ENCODE results near the gene PTK6.

PTK6 gene

GRCh38 chr20:63538204-63539091 is 1.3 kb upstream of the PTK6 start:
- peak; percentile 16 for ATAC-seq
- TF ChIP-seq, protein P1, sequence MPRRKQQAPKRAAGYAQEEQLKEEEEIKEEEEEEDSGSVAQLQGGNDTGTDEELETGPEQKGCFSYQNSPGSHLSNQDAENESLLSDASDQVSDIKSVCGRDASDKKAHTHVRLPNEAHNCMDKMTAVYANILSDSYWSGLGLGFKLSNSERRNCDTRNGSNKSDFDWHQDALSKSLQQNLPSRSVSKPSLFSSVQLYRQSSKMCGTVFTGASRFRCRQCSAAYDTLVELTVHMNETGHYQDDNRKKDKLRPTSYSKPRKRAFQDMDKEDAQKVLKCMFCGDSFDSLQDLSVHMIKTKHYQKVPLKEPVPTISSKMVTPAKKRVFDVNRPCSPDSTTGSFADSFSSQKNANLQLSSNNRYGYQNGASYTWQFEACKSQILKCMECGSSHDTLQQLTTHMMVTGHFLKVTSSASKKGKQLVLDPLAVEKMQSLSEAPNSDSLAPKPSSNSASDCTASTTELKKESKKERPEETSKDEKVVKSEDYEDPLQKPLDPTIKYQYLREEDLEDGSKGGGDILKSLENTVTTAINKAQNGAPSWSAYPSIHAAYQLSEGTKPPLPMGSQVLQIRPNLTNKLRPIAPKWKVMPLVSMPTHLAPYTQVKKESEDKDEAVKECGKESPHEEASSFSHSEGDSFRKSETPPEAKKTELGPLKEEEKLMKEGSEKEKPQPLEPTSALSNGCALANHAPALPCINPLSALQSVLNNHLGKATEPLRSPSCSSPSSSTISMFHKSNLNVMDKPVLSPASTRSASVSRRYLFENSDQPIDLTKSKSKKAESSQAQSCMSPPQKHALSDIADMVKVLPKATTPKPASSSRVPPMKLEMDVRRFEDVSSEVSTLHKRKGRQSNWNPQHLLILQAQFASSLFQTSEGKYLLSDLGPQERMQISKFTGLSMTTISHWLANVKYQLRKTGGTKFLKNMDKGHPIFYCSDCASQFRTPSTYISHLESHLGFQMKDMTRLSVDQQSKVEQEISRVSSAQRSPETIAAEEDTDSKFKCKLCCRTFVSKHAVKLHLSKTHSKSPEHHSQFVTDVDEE (CRISPR knock-in tag; IDR thresholded peaks at IDR 0.05) = no peak
- TF ChIP-seq ZNF8 (CRISPR knock-in tag; IDR thresholded peaks at IDR 0.05) = no peak
- TF ChIP-seq, protein P2, sequence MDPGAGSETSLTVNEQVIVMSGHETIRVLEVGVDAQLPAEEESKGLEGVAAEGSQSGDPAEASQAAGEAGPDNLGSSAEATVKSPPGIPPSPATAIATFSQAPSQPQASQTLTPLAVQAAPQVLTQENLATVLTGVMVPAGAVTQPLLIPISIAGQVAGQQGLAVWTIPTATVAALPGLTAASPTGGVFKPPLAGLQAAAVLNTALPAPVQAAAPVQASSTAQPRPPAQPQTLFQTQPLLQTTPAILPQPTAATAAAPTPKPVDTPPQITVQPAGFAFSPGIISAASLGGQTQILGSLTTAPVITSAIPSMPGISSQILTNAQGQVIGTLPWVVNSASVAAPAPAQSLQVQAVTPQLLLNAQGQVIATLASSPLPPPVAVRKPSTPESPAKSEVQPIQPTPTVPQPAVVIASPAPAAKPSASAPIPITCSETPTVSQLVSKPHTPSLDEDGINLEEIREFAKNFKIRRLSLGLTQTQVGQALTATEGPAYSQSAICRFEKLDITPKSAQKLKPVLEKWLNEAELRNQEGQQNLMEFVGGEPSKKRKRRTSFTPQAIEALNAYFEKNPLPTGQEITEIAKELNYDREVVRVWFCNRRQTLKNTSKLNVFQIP (CRISPR knock-in tag; IDR thresholded peaks at IDR 0.05; ENCODE audit: borderline replicate concordance, low read depth) = no peak
- no peak for TF ChIP-seq ISL1 (CRISPR knock-in tag; IDR thresholded peaks at IDR 0.05)
- TF ChIP-seq TCF4 (CRISPR knock-in tag; IDR thresholded peaks at IDR 0.05; ENCODE audit: borderline replicate concordance) = no peak
- TF ChIP-seq PPARA (CRISPR knock-in tag; IDR thresholded peaks at IDR 0.05; ENCODE audit: borderline replicate concordance) = no peak
- TF ChIP-seq ZNF70 (CRISPR knock-in tag; IDR thresholded peaks at IDR 0.05) = no peak
- no peak for TF ChIP-seq TOX (CRISPR knock-in tag; IDR thresholded peaks at IDR 0.05; ENCODE audit: borderline replicate concordance)

DNA sequence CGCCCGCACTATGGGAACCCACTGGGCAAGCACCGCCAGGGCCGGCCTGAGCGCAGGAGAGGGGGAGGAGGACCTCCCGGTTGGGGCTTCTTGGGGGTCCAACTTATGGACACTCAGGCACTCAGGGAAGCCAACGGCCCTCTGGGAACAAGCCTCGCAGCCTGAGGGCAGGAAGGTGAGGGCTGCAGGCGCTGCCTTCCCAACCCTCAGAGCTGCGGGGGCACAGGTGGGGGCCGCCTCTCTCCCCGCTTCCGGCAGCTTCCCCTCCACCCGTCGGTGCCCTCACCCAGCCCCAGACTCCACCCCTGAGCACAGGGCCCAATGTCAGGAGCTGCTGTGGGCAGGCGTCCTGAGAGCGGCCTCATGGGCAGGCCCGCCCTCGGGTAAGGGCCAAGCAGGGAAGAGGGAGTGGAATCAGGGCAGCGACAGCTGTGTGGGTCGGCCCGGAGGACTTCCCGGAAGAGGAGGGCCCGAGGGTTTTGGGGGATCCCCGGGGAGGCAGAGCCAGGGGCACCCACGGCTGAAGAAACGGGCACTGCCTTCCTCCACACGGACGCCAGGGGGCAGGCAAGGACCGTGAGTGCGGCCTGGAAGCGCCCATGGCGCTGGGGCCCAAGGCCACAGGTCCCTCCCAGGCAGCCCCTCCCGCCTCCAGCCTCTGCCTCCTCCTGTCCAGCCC is 488 bp upstream of the PTK6 start:
- TF ChIP-seq ESRRG (CRISPR knock-in tag; IDR thresholded peaks at IDR 0.05) (no peak), PATZ1 (CRISPR knock-in tag; IDR thresholded peaks at IDR 0.05; ENCODE audit: borderline replicate concordance) (peak; percentile 26; the same call in 1 of the 2 replicates)
- peak; percentile 90 for ATAC-seq

DNA sequence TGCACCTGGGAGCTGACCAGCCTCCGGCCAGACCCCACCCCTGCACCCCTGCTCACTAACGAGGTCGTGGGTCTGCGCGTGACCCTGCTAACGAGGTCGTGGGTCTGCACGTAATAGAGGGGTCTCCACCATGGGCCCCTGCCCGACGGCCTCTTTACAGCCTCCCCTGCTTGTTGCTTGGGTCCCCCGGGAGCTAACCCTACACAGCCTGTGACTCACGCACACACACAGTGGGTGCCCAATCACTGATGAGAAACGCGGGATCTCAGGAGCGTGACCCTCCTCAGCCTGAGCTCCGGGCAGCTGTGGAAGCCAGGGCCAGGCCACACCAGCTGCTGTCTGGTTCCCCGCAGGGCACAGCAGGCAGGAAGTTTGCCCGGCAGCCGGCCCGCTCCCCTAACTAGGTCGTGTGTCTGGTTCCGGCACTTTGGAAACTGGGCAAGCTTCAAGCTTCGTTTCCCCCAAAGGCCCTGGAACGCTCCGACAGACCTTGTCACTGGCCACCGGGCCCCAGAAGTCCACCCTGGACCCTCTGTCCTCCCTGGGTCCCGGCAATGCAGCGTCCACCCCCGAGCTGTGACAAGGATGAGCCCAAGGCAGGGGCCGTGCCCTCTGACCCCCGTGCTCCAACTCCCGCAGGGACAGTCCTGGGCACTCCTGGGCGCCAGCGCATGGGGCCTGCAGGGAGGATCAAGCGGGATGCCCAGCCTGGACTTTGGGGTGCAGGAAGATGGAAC is 767 bp downstream of the PTK6 start:
- ATAC-seq = no peak; the same call in 2 of the 3 replicates
- TF ChIP-seq ARNTL (CRISPR knock-in tag; IDR thresholded peaks at IDR 0.05; ENCODE audit: borderline replicate concordance, low read depth) = no peak
- peak; percentile 16; the same call in 1 of the 2 replicates for TF ChIP-seq TCF4 (CRISPR knock-in tag; IDR thresholded peaks at IDR 0.05; ENCODE audit: borderline replicate concordance)

DNA sequence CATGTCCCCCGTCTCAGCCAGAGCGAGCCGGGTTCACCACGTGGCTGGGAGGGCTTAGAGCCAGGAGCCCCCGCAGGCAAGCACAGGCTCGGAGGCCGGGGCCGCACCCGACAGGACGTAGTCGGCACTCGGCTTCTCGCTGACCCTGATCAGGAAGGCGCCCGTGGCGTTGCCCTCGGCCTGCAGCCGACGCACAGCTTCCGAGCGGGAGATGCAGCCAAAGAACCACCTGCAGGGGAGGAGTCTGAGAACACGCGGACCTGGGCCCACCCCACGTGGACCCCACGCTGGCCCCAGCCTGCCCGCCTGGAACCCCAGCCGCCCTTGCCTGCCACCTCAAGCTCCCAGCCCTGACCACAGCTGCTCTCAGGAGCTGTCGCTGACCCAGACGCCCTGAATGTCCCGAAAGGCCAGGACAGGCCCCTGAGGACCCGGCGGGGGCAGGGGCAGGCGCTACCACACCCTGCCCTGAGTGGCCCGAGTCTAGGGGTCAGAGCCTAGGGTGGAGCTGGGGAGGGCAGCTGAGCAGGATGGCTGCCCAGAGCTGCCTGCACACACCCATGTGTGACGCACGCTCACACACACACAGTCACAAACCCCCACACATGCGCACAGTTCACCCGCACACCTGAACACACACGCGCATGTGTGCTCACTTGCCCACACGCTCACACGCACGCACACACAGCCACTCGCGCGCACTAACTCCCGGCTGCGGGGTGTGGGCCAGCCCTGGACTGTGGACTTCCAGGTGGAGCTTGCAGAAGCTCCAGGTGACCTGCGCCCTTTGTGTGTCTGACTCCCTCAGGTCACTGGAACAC is 2.1 kb downstream of the PTK6 start:
- ATAC-seq = no peak
- TF ChIP-seq, protein P3, sequence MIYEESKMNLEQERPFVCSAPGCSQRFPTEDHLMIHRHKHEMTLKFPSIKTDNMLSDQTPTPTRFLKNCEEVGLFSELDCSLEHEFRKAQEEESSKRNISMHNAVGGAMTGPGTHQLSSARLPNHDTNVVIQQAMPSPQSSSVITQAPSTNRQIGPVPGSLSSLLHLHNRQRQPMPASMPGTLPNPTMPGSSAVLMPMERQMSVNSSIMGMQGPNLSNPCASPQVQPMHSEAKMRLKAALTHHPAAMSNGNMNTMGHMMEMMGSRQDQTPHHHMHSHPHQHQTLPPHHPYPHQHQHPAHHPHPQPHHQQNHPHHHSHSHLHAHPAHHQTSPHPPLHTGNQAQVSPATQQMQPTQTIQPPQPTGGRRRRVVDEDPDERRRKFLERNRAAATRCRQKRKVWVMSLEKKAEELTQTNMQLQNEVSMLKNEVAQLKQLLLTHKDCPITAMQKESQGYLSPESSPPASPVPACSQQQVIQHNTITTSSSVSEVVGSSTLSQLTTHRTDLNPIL (CRISPR knock-in tag; IDR thresholded peaks at IDR 0.05; ENCODE audit: low read depth) = no peak
- TF ChIP-seq PPARA (CRISPR knock-in tag; IDR thresholded peaks at IDR 0.05; ENCODE audit: borderline replicate concordance) (no peak), SNAI2 (CRISPR knock-in tag; IDR thresholded peaks at IDR 0.05) (no peak), BACH2 (CRISPR knock-in tag; IDR thresholded peaks at IDR 0.05; ENCODE audit: borderline replicate concordance) (no peak), ZFP3 (CRISPR knock-in tag; IDR thresholded peaks at IDR 0.05) (no peak), CSDC2 (CRISPR knock-in tag; IDR thresholded peaks at IDR 0.05) (no peak), ZC3H10 (CRISPR knock-in tag; IDR thresholded peaks at IDR 0.05) (no peak), OSR1 (CRISPR knock-in tag; IDR thresholded peaks at IDR 0.05) (no peak), ZNF565 (CRISPR knock-in tag; conservative IDR thresholded peaks at IDR 0.05; ENCODE audit: low read depth) (no peak)
- TF ChIP-seq, protein P1 (CRISPR knock-in tag; IDR thresholded peaks at IDR 0.05) = no peak
- TF ChIP-seq, protein P2 (CRISPR knock-in tag; IDR thresholded peaks at IDR 0.05; ENCODE audit: borderline replicate concordance, low read depth) = no peak
